Right ventricle myocardium inferior (tissue), 1 donor: ENCODE data around the gene SZT2. TPM values are rescaled to one million over a fixed set of nuclear protein-coding genes. Genes with fewer than 3 reads are reported as not detected.
"Not testable (repeated sequence)": the region's sequence is repeated elsewhere in the genome, so short reads cannot be mapped to it uniquely, and the experiment has no call there.

Experiments used
- ATAC-seq: fragments of 200-7000 bp; cut with Tn5 transposase; one replicate; pipeline ENCODE4 v1.9.1; 2020; ENCODE audit warnings: mild to moderate bottlenecking, moderate library complexity
- DNase-seq: peaks from one replicate; pipeline ENCODE4 v3.0.0; 2021; ENCODE audit errors: missing footprints
- intact Hi-C: fragments of 100-400 bp; cut with DNase I; formaldehyde crosslinking; loops from one replicate; pipeline ENCODE4 v1.11.0; 2022
- total RNA-seq: library from RNA; stranded (reverse); fragmentation: NEBNext Ultra II Directional; extraction: Animal tissue kit (Norgen Biotek cat#: 25700); gene quantifications from one replicate; pipeline ENCODE4 v1.2.1, GENCODE V29; 2021
- donor health status: DM: no; HTN: yes; CAD: no; lungs with severe emphysema.

The SZT2 gene
- total RNA-seq, 1 donor from 2014 or later: 22.5 TPM

DNA sequence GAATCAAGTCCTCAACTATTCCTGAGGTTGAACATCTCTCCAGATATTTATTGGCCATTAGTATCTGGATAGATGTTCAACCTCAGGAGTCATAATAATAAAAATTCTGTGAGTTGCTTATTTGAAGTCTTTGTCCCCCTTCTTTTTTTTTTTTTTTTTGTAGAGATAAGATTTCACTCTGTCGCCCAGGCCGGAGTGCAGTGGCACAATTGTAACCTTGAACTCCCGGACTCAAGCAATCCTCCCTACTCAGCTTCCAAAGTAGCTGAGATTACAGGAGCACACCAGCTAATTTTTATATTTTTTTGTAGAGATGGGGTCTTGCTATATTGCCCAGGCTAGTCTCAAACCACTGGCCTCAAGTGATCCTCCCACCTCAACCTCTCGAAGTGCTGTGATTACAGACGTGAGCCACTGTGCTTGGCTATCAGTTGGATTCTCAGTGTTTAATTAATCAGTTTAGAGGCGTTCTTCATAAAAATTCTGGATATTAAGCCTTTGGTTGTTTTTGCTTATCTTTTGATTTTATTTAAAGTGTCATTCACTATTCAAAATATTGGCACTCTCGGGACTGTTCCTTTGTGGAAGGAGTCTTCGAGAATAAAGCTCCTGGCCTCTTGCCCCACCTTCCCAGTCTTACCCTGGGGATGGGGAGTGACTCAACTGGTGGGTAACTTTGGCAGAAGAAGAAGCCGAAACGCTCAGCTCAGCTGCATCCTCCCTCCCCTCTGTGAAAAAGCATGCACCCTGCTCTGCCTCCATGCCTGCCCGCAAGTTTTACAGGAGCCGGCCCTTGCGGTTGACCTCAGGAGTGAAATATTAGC is 75.2 kb downstream of the SZT2 start:
- ATAC-seq (no peak), DNase-seq (no peak)
- intact Hi-C loops: no loop called here

DNA sequence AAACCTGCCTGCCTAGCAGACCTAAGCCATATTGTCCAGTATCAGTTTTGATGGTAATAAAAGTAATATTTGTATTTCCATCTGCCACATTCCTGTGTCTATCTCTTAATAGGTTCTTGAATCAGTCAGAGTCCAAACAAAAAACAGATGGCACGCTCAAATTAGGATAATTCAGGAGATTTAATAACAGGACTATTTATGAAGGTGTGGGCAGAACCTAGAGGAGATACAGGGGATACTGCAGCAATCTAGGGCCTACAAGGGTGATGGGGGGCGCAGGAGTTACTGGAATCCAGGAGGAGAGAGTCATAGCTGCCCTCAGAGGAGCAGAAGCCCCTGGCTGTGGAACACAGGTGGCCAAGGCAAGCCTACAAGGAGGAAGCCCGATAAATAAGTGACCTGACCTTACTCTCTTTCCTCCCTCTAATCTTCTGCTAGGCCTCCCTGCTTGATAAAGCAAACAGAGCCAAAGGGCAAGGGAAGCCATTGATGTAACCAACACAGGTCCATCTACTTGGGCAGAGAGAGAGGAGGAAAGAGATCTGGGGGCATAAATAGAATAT is 75.9 kb downstream of the SZT2 start:
- intact Hi-C loops: no loop called here

DNA sequence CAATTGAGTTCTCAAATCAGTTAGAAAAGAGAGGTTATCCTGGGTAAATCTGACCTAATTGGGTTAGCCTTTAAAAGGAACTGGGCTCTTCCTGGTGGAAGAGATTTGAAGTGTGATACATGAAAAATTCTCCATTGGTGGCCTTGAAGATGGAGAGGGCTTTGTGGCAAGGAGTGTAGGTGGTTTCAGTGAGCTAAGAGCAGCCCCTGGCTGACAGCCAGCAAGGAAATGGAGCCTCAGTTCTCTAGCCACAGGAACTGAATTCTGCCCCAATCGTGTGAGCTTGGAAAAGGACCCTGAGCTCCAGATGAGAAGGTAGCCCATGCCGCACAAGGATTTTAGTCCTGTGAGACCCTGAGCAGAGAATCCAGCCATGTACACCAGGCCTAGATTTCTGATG is 76.7 kb downstream of the SZT2 start:
- ATAC-seq (no peak), DNase-seq (no peak)
- intact Hi-C loops: no loop called here

More for the DNA sequence above, 75.9 kb downstream of the SZT2 start:
- ATAC-seq (no peak), DNase-seq (no peak)

DNA sequence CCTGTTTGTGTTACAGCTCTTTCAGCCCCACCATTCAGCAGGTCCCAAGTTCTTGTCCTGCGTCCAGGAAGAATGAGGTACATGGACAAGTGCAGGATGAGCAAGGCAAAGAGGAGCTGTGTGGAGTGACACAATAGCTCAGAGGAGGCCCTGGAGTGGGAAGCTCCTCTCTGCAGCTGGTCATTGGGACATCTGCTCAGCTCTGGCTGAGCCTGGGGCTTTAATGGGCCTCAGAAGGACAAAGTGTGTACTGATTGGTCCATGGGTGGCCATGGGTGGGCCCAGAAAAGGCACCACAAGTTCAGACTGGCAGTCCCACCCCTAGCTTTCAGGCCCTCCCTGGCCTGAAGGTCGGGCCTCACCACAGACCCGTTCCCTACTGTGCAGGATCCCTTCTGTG is 78.7 kb downstream of the SZT2 start:
- intact Hi-C loops: no loop called here
- DNase-seq (no peak), ATAC-seq (no peak)

DNA sequence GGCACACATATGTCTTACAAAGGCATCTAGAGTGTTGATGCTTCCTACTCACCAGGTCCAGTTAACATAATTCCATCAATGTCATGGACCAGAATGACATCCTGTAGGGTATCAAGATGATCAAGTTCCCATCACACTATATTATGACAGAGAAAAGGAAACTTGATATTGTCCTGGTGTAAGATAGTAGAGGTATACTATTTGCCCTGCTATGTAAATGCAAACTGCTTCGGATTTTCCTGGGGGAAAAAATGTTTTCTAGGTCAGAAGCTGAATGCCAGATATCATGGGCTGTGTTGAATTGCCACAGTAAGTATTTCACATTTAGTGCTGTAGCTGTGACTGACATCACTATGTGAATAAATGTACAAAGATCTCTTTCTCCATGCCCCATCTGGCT is 80.2 kb downstream of the SZT2 start:
- DNase-seq (no peak), ATAC-seq (no peak)
- intact Hi-C loops: no loop called here

DNA sequence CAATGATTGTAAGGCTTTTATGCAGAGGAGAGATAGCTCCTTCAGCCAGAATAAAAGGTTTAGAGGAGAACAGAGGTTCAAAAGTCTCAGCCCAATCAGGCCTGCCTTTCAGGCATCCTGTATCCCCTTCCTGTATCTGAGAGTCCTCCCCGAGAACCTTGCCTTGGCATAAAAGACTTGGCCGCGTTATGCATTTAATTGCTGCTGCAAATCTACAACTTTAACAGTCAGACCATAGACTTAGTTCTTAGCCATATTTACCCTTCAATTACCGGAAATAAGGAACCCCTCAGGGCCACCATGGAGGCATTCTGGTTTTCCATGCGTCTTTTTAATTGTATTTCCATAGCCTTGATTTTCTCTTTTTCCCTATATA is 82.4 kb downstream of the SZT2 start:
- ATAC-seq (no peak), DNase-seq (no peak)
- intact Hi-C loops: no loop called here

DNA sequence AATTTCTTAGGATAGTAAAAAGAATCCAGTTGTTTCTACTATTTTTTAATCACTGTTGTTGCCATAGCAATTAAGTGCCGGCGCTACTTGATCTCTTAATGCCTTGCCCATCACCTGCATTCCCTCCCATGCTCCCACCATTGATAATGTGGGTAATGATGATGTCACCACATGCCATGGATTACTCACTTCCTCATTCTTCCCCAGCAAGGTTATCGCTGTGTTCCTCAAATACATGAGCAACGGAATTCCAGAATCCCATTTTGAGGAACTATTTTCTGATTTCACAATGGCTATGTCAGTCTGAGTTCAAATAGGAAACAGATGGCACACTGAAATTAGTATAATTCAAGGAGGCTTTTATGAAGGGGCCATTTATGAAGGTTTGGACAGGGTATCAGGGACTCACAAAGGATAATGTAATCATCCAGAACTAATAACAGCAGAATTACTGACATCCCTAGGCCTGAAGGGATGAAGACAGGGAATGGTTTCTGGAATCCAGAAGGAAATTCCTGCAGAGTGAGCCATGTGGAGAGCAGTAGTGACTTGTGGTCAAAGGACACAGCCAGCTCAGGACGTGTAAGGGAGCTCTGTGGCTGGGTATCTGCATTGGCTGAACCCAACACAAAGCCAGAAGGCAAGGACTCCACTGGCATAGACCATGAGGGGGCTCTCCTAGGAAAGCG is 82.9 kb downstream of the SZT2 start:
- DNase-seq, intact Hi-C loops, ATAC-seq: not testable (repeated sequence)

DNA sequence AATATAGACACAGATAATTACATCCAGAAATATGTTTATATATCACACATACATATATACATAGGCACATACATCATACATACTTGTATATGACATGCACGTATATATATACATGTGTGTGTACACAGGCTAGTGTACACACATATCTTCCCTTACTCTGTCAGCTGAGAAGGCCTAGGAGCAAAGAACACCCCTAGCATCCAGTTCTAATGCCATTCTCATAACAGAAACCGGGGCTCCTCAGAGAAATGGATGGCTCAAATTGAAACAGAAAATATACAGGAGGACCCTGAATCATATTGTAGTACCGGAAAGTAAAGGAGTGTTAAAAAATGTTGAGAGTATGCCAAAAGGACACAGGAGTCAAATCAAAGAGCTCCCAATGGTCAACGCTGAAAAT is 83.8 kb downstream of the SZT2 start:
- intact Hi-C loops: no loop called here
- ATAC-seq (no peak), DNase-seq (no peak)

DNA sequence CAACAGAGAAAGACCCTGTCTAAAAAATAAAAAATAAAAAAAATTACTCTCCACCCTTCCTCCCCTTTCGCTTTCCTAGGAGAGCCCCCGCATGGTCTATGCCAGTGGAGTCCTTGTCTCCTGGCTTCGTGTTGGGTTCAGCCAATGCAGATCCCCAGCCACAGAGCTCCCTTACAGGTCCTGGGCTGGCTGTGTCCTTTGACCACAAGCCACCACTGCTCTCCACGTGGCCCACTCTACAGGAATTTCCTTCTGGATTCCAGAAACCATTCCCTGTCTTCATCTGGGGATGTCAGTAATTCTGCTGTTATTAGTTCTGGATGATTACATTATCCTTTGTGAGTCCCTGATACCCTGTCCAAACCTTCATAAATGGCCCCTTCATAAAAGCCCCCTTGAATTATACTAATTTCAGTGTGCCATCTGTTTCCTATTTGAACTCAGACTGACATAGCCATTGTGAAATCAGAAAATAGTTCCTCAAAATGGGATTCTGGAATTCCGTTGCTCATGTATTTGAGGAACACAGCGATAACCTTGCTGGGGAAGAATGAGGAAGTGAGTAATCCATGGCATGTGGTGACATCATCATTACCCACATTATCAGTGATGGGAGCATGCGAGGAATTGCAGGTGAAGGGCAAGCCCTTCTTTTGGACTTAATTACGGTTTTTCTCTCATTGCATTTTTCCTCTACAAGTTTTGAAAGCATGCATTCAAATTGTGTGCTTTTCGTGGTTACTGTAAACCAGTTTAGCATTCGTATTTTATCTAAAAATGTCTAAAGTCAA is 86.1 kb downstream of the SZT2 start:
- ATAC-seq, intact Hi-C loops: not testable (repeated sequence)

DNA sequence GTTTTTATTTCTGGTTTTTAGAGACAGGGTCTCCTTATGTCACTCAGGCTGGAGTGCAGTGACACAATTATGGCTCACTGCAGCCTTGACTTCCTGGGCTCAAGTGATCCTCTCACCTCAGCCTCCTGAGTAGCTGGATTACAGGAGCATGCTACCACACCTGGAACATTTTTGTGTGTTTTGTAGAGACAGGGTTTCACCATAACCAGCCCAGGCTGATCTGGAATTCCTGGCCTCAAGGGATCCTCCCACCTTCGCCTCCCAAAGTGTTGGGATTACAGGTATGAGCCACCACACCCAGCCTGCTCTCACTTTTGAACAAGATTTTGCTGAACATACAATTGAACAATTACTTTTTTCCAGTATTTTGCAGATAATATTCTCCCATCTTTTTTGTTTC is 88.0 kb downstream of the SZT2 start:
- DNase-seq (no peak), ATAC-seq (no peak)
- intact Hi-C loops: no loop called here

More for the DNA sequence above, 86.1 kb downstream of the SZT2 start:
- not testable (repeated sequence) for DNase-seq

DNA sequence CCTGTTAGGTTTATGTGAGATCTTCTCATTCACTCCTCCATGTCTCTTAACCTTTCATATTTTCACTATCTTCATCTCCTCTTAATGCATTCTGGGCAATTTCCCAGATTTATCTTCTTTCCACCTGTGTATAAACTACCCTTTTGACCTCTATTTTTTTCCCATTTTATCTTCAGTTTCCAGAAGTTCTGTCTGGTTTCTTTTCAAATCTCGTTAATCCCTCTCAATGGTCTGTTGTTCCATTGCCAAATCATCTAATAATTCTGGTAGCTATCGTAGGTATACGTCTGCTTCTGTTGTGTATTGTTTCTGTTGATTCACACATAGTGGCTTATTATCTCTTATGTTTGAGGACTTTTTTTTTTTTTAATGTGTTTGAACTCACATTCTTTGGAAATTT is 89.7 kb downstream of the SZT2 start:
- no peak for DNase-seq
- no peak for ATAC-seq
- intact Hi-C loops: no loop called here

DNA sequence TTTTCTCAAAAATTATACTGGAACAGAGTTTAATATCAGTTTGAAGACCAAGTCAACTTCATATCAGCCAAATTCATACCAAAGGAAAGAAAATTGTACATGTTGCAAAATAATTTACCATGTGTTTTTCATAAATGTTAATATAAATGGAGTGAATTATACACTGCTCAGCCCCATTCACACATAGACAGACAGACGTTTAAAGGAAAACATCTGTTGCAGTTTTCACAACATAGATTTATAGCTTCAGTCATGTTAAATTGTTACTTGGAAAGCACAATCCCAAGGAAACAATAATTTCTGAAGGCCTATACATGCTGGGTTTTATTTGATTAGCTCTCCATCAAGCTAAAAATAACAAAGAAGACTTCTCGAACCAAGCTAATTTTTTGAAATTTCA is 91.8 kb downstream of the SZT2 start:
- DNase-seq (no peak), ATAC-seq (no peak)

DNA sequence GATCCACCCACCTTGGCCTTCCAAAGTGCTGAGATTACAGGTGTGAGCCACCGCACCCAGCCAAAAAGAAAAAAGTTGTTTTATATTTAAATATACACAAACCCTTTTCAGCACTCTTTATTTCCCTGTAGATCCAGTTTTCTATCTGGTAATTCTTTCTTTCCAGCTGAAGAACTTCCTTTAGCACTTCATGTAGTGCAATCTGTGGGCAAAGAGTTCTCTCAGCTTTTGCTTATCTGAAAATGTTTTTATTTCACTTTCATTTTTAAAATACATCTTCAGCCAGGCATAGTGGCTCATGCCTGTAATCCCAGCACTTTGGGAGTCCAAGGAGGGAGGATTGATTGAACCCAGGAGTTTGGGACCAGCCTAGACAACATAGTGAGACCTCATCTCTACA is 92.5 kb downstream of the SZT2 start:
- intact Hi-C loops: no loop called here
- ATAC-seq: no peak

More for the DNA sequence above, 91.8 kb downstream of the SZT2 start:
- intact Hi-C loops: no loop called here

DNA sequence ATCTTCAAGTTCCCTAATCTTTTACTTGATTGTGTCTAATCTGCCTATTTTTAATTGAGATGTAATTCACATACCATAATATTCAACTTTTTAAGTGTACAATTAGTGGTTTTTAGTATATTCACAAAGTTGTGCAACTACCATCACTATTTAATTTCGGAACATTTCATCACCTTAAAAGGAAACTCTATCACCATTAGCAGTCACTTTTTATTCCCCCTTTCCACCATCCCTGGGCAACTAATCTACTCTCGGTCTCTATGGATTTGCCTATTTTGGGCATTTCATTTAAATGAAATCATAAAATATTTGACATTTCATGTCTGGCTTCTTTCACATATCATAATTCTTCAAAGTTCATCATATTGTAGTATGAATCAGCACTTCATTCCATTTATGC is 94.7 kb downstream of the SZT2 start:
- no peak for ATAC-seq
- intact Hi-C loops: no loop called here
- no peak for DNase-seq

More for the DNA sequence above, 92.5 kb downstream of the SZT2 start:
- no peak for DNase-seq

DNA sequence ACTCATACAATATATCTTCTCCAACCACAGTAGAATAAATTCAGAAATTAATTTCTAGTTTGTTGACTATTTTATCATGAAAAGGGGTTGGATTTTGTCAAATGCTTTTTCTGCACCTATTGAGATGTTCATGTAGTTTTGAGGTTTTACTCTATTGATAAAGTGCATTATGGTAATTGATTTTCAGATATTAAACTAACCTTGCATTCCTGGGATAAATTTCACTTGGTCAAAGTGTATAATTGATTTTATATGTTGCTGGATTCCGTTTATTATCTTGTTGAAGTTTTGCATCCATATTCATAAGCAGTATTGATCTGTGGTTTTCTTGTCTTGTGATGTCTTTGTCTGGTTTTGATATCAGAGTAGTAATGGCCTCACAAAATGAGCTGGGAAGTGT is 98.5 kb downstream of the SZT2 start:
- intact Hi-C loops: no loop called here
- ATAC-seq (no peak), DNase-seq (no peak)

DNA sequence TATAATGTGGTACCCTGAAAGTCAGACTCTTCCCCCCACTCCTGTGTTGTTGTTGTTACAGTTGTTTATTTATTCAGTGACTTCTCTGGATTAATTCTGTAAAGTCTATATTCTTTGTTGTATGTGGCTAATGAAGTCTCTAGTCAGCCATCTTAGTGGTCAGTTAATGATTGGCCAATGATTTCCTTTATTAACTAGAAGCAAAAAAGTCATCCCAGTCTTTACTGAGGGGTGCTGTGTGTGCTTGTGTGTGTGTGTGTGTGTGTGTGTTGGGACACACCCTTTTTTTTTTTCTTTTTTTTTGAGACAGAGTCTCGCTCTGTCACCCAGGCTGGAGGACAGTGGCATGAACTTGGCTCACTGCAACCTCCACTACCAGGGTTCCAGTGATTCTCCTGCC is 101.4 kb downstream of the SZT2 start:
- intact Hi-C loops: no loop called here
- ATAC-seq (no peak), DNase-seq (no peak)

DNA sequence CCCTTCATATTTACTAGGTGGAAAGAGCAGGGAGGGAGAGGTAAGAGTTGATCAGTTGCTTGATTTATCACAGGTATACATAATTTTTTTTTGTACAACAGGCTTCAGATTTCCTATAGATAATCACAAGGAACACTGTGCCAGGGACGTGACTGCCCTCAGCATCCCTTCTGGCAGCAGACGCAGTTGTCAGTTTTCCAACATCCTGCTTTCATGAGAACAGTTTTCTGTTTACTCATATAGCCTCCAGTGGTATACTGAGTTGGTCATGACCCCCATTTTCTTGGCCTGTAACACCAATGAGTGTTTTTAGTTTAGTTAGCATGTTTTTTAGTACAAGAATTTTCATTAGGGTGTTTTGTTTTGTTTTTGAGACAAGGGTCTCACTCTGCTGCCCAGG is 103.1 kb downstream of the SZT2 start:
- intact Hi-C loops: no loop called here
- ATAC-seq (no peak), DNase-seq (no peak)

DNA sequence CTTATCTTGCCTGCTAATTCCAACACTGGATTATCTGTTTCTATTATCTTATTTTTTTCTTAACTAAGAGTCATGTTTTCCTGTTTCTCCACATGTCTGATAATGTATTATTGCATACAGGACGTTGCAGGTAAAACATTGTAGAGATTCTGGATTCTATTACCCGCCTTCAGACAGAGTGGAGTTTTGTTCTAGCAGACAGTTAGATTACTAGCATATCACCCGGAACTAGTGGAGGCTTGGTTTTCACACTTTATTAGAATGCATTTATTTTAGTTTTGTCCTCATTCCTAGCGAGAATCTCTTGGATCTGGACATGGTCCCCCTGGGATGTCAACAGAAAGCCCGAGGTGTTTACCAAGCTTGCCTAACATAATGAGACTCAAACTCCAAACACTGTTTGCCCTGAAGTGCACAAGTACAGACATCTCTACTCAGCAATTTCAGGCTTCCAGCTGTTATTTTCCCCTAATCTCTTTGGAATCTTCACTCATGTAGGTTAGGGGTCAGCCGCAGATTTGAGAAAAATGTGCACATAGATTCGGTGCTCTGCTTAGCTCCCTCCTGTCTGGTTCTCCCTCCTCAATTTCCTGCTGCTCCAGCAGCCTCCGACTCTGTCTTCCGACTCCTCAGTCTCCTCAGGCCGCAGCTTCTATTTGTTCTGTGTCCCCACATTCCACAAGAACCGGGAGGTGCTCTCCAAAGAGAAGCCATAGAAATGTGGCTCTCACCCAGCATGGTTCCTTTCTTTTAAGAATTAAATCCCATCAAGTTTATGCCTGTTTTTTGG is 104.2 kb downstream of the SZT2 start:
- DNase-seq: no peak
- intact Hi-C loops: no loop called here
- ATAC-seq: no peak

DNA sequence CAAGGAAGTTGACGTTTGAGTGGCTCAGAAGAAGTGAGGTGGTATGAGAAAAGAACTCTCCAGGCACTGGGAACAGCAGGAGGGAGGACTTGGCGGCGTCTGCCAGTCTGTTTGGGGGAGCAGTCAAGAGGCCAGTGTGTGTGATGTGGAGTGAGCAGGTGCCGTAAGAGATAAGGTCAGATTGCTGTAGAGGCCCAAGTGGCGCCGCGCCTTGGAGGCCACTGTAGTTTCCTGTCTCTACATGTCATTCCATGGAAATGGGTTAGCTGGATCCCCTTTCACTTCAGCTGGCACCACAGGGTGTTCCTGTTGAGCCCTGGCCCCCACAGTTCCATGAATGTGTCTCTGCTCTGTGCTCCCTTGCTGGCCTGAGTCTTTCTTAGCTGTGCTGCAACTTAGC is 105.5 kb downstream of the SZT2 start:
- intact Hi-C loops: no loop called here
- DNase-seq (no peak), ATAC-seq (no peak)
